Measurements from ENCODE around the gene TMEM225.
"Not testable (repeated sequence)": the region's sequence is repeated elsewhere in the genome, so short reads cannot be mapped to it uniquely, and the experiment has no call there.

The TMEM225 gene, protein sequence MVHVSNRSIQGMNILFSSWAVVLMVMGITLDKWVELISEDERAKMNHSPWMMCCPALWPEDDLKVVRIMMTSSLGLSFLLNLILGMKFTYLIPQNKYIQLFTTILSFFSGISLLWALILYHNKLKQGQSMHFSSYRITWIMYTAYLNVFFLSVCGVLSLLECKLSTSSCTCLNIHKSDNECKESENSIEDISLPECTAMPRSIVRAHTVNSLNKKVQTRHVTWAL

DNA sequence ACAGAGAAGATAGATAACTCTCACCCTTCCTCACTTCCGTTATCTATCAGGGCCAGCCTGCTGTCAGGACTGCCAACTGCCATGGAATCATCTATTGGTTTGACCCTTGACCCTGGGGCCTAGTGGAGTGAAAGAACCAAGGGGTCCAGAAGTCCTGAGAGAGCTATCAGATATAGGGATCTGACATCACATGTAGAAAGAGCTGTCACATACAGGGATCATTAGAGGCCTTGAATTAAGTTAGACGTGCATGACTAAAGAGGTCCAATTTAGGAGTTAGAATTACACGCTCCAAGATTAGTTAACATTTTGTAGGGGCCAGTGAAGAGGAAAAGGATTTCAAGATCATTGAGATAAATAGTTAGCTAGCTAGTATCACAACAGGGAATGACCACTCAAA is at the start of gene TMEM225:
TMEM225 (minus strand) TSS at position 101 of the 400 bp plus-strand sequence. CDS start 245 bp downstream, outside the sequence.
- H3K36me3 ChIP-seq (ENCODE audit: insufficient read depth, low read length), result no peaks in the 10 kb centered on the region
- H3K9me3 ChIP-seq (ENCODE audit: low read length), result no peaks in the 10 kb centered on the region
- no peaks in the 10 kb centered on the region for H3K4me1 ChIP-seq (ENCODE audit: insufficient read depth, low read length)
- H3K9ac ChIP-seq (ENCODE audit: low read length), result no peak within 1 kb of the TSS
- H3K27me3 ChIP-seq (ENCODE audit: control insufficient read depth in 1 of 2, insufficient read depth in 2 of 2, low read length in 2 of 2), result no peaks in the 10 kb centered on the region
- H3K4me3 ChIP-seq (ENCODE audit: low read depth in 1 of 2, low read length in 2 of 2), result no peak within 1 kb of the TSS
- H3K27ac ChIP-seq (ENCODE audit: low read depth, low read length), result no peak within 1 kb of the TSS

DNA sequence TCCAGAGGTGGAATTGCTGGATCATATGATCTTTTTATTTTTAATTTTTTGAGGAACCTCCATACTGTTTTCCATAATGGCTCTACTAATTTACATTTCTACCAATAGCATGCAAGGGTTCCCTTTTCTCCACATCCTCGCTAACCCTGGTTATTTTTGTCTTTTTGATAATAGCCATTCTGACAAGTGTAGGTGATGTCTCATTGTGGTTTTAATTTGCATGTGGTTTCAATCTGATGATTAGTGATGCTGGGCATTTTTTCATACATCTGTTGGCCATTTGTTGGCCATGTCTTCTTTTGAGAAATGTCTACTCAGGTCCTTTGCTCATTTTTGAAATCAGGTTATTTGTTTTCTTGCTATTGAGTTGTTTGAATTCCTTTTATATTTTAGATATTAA is 38.6 kb upstream of the TMEM225 start:
- no peak overlapping the region for H3K27ac ChIP-seq (ENCODE audit: low read depth, low read length)
- no peaks in the 10 kb centered on the region for H3K36me3 ChIP-seq (ENCODE audit: insufficient read depth, low read length)
- H3K4me1 ChIP-seq (ENCODE audit: insufficient read depth, low read length), result no peaks in the 10 kb centered on the region
- no peaks in the 10 kb centered on the region for H3K27me3 ChIP-seq (ENCODE audit: control insufficient read depth in 1 of 2, insufficient read depth in 2 of 2, low read length in 2 of 2)
- no peak overlapping the region for H3K9ac ChIP-seq (ENCODE audit: low read length)
- H3K4me3 ChIP-seq (ENCODE audit: low read depth in 1 of 2, low read length in 2 of 2), result no peak overlapping the region
- H3K9me3 ChIP-seq (ENCODE audit: low read length), result no peaks in the 10 kb centered on the region

DNA sequence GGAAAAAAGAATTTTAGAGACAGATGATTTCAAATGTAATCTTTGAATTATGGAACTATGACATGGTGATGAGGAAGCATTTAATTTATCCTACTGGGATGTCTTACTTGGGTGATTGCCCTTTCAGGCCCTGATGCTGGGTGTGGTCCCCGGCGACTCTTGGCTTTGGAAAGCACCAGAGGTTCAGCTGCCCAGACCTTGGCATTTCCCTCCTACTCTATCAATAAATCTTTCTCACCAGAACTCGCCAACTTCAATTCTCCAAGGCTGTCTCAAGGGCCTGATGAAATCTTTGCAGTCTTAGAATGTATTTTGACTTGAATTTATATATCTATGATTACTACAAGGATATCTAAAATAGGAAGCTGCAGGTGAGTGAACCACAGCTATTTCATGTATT is 35.5 kb upstream of the TMEM225 start:
- H3K36me3 ChIP-seq (ENCODE audit: insufficient read depth, low read length), result no peaks in the 10 kb centered on the region
- H3K27me3 ChIP-seq (ENCODE audit: control insufficient read depth in 1 of 2, insufficient read depth in 2 of 2, low read length in 2 of 2), result no peaks in the 10 kb centered on the region
- H3K27ac ChIP-seq (ENCODE audit: low read depth, low read length), result no peak overlapping the region
- no peak overlapping the region for H3K9ac ChIP-seq (ENCODE audit: low read length)
- no peak overlapping the region for H3K4me3 ChIP-seq (ENCODE audit: low read depth in 1 of 2, low read length in 2 of 2)
- no peaks in the 10 kb centered on the region for H3K9me3 ChIP-seq (ENCODE audit: low read length)
- no peaks in the 10 kb centered on the region for H3K4me1 ChIP-seq (ENCODE audit: insufficient read depth, low read length)

DNA sequence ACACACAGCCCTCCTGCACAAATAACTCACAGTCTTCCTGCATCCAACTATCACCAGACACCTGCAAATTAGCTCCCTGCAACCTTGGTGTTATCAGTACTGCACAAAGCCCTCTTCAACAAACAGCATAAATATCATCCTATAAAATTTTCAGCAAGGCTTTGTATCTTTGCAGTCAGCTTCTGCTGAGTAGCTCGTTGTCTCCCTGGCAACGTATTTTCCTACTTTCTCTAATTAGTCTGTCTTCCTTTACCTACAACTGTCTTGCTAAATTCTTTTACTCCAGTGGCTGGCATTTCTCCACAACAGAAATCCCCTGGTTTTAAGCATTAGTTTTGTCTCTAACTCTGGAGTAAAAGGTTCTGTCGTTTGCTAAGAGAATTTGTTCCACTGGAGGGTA is 20.4 kb upstream of the TMEM225 start:
- H3K4me1 ChIP-seq (ENCODE audit: insufficient read depth, low read length), result no peaks in the 10 kb centered on the region
- no peaks in the 10 kb centered on the region for H3K36me3 ChIP-seq (ENCODE audit: insufficient read depth, low read length)
- H3K27ac ChIP-seq (ENCODE audit: low read depth, low read length), result no peak overlapping the region
- H3K9ac ChIP-seq (ENCODE audit: low read length), result no peak overlapping the region
- no peaks in the 10 kb centered on the region for H3K9me3 ChIP-seq (ENCODE audit: low read length)
- no peak overlapping the region for H3K4me3 ChIP-seq (ENCODE audit: low read depth in 1 of 2, low read length in 2 of 2)
- no peaks in the 10 kb centered on the region for H3K27me3 ChIP-seq (ENCODE audit: control insufficient read depth in 1 of 2, insufficient read depth in 2 of 2, low read length in 2 of 2)

DNA sequence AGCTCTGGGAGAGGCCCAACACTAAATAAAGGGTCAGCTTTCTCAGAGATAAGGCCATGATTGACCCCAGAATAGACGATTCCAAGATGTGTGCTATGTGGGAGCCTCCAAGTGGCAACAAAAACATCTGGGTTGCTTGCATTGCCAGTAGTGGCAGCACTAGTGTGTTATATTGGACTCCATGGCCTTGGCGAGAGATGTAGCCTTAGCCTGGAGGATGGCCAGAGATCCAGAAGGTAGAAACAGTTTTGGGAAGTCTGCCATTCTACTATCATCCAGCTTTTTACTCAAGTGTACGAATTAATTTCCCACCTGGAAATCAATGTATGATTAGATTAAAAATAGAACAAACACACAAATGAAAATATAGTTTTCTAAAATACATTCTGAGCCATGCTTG is 19.5 kb upstream of the TMEM225 start:
- Histone ChIP-seq H3K9ac (ENCODE audit: low read length) (no peak overlapping the region), H3K36me3 (ENCODE audit: insufficient read depth, low read length) (no peaks in the 10 kb centered on the region), H3K4me3 (ENCODE audit: low read depth in 1 of 2, low read length in 2 of 2) (no peak overlapping the region), H3K27ac (ENCODE audit: low read depth, low read length) (no peak overlapping the region), H3K4me1 (ENCODE audit: insufficient read depth, low read length) (no peaks in the 10 kb centered on the region), H3K27me3 (ENCODE audit: control insufficient read depth in 1 of 2, insufficient read depth in 2 of 2, low read length in 2 of 2) (no peaks in the 10 kb centered on the region), H3K9me3 (ENCODE audit: low read length) (no peaks in the 10 kb centered on the region)

DNA sequence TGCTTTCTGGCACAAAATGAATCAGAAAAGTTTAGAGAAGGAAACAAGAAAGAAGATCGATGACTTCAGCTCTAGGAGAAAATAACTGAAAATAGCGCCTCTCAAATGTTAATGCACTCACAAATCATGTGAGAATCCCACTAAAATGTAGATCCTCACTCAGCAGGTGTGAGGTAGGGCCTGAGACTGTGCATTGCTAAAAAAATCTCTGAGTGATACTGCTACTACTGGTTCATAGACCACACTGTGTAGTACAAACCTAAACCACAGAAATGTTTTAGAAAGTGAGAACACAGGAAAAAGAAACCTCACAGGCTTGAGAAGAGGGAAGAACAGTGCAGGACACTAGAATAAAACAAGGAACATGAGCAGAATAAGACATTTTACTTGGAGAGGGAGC is 18.5 kb upstream of the TMEM225 start:
- no peak overlapping the region for H3K4me3 ChIP-seq (ENCODE audit: low read depth in 1 of 2, low read length in 2 of 2)
- no peaks in the 10 kb centered on the region for H3K36me3 ChIP-seq (ENCODE audit: insufficient read depth, low read length)
- no peak overlapping the region for H3K27ac ChIP-seq (ENCODE audit: low read depth, low read length)
- H3K9me3 ChIP-seq (ENCODE audit: low read length), result no peaks in the 10 kb centered on the region
- H3K27me3 ChIP-seq (ENCODE audit: control insufficient read depth in 1 of 2, insufficient read depth in 2 of 2, low read length in 2 of 2), result no peaks in the 10 kb centered on the region
- no peaks in the 10 kb centered on the region for H3K4me1 ChIP-seq (ENCODE audit: insufficient read depth, low read length)
- no peak overlapping the region for H3K9ac ChIP-seq (ENCODE audit: low read length)

DNA sequence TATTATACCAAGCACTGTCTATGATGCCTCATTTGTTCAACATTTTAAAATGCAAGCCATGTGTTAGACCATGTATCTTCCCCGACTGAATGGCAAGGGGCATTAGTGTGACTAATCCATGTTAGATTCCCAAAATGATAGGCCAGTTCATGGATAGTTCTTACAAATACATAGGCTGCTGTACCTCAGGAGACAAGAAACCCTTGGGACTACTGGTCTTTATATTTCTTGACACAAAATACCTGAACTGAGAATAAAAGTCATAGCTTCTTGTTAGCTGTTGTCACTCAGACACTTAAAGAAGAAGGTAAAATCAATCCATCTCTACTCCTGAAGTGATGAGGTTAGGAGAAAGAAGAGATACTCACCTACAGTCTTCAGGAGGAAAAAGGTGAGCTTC is 16.4 kb upstream of the TMEM225 start, which contains the start of gene OR8D4:
OR8D4 (plus strand) TSS at position 301 of the 400 bp plus-strand sequence. CDS start 4,265 bp downstream, outside the sequence.
- Histone ChIP-seq H3K27me3 (ENCODE audit: control insufficient read depth in 1 of 2, insufficient read depth in 2 of 2, low read length in 2 of 2) (no peaks in the 10 kb centered on the region), H3K27ac (ENCODE audit: low read depth, low read length) (no peak within 1 kb of the TSS), H3K9ac (ENCODE audit: low read length) (no peak within 1 kb of the TSS), H3K4me1 (ENCODE audit: insufficient read depth, low read length) (no peaks in the 10 kb centered on the region), H3K4me3 (ENCODE audit: low read depth in 1 of 2, low read length in 2 of 2) (no peak within 1 kb of the TSS), H3K36me3 (ENCODE audit: insufficient read depth, low read length) (no peaks in the 10 kb centered on the region), H3K9me3 (ENCODE audit: low read length) (no peaks in the 10 kb centered on the region)

DNA sequence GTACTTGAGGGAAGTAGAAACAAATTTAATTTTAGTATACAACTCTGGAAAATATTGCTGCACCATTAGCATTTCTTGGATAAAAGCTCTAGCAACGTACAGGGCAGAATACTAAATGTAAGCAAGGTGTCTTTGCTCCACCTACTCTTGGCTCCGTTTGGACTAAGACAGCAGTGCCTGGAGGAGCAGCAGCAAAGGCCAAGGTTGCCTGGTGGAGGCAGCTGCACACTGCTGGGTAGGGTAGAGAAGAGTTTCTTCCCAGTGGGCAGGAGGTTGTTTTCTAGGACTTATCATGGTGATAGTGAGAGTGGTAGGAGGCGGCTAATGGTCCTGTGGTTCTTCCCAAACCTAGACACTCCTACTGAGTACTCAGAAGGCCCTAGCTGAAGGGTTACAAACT is 14.3 kb upstream of the TMEM225 start:
- H3K4me1 ChIP-seq (ENCODE audit: insufficient read depth, low read length), result no peaks in the 10 kb centered on the region
- no peak overlapping the region for H3K27ac ChIP-seq (ENCODE audit: low read depth, low read length)
- H3K27me3 ChIP-seq (ENCODE audit: control insufficient read depth in 1 of 2, insufficient read depth in 2 of 2, low read length in 2 of 2), result no peaks in the 10 kb centered on the region
- no peak overlapping the region for H3K9ac ChIP-seq (ENCODE audit: low read length)
- no peaks in the 10 kb centered on the region for H3K9me3 ChIP-seq (ENCODE audit: low read length)
- no peaks in the 10 kb centered on the region for H3K36me3 ChIP-seq (ENCODE audit: insufficient read depth, low read length)
- no peak overlapping the region for H3K4me3 ChIP-seq (ENCODE audit: low read depth in 1 of 2, low read length in 2 of 2)

DNA sequence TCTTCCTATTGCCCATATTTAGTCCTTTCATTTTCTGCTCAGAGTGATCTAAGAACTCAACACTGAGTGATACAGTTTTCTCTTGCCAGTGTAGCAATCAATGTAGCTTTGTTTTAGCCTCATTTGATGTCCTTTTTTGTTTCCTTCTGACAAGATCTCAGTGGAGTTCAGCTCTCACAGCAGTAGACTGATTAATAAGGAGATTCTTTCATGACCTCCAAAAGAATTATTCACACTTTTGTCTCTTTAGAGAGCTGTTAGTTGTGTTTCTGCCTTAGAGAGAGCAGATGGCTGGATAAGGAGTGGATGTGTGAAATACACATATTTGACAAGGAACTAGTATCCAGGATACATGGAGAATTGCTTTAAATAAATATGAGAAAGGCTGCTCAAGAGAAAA is 6.6 kb upstream of the TMEM225 start:
- Histone ChIP-seq H3K4me3 (ENCODE audit: low read depth in 1 of 2, low read length in 2 of 2) (no peak overlapping the region), H3K9ac (ENCODE audit: low read length) (no peak overlapping the region), H3K27me3 (ENCODE audit: control insufficient read depth in 1 of 2, insufficient read depth in 2 of 2, low read length in 2 of 2) (no peaks in the 10 kb centered on the region), H3K36me3 (ENCODE audit: insufficient read depth, low read length) (no peaks in the 10 kb centered on the region), H3K4me1 (ENCODE audit: insufficient read depth, low read length) (no peaks in the 10 kb centered on the region), H3K27ac (ENCODE audit: low read depth, low read length) (no peak overlapping the region), H3K9me3 (ENCODE audit: low read length) (no peaks in the 10 kb centered on the region)

DNA sequence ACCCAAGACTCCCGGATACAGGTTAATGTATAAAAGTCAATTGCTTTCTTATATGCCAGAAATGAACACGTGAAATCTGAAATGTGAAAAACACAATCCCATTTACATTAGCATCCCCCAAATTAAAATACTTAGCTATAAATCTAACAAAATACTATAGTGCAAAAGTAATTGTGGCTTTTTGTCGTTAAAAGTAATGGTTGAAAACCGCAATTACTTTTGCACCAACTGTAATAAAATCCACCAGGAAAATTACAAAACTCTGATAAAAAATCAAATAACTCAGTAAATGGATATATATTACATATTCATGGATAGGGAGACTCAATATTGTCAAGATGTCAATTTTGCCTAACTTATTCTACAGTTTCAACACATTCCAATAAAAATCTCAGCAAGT is 4.6 kb downstream of the TMEM225 start:
- no peaks in the 10 kb centered on the region for H3K4me1 ChIP-seq (ENCODE audit: insufficient read depth, low read length)
- no peaks in the 10 kb centered on the region for H3K27me3 ChIP-seq (ENCODE audit: control insufficient read depth in 1 of 2, insufficient read depth in 2 of 2, low read length in 2 of 2)
- no peaks in the 10 kb centered on the region for H3K36me3 ChIP-seq (ENCODE audit: insufficient read depth, low read length)
- no peak overlapping the region for H3K27ac ChIP-seq (ENCODE audit: low read depth, low read length)
- no peaks in the 10 kb centered on the region for H3K9me3 ChIP-seq (ENCODE audit: low read length)
- no peak overlapping the region for H3K9ac ChIP-seq (ENCODE audit: low read length)
- no peak overlapping the region for H3K4me3 ChIP-seq (ENCODE audit: low read depth in 1 of 2, low read length in 2 of 2)

DNA sequence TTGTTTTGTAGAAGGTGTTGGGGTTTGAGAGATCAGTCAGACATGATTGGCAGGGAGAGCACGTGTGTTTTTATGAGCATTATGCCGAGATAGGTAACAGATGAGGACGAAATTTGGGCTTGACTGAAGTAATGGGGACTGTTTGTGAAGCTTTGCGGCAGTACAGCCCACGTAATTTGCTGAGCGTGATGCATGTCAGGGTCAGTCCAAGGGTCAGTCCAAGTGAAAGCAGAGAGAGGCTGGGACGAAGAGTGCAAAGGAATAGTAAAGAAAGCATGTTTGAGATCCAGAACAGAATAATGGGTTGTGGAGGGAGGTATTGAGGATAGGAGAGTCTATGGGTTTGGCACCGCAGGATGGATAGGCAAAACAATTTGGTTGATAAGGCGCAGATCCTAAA is 17.7 kb downstream of the TMEM225 start:
- H3K27ac ChIP-seq (ENCODE audit: low read depth, low read length); H3K27me3 ChIP-seq (ENCODE audit: control insufficient read depth in 1 of 2, insufficient read depth in 2 of 2, low read length in 2 of 2); H3K9me3 ChIP-seq (ENCODE audit: low read length); H3K4me1 ChIP-seq (ENCODE audit: insufficient read depth, low read length); H3K4me3 ChIP-seq (ENCODE audit: low read depth in 1 of 2, low read length in 2 of 2); H3K36me3 ChIP-seq (ENCODE audit: insufficient read depth, low read length); H3K9ac ChIP-seq (ENCODE audit: low read length): not testable (repeated sequence)

DNA sequence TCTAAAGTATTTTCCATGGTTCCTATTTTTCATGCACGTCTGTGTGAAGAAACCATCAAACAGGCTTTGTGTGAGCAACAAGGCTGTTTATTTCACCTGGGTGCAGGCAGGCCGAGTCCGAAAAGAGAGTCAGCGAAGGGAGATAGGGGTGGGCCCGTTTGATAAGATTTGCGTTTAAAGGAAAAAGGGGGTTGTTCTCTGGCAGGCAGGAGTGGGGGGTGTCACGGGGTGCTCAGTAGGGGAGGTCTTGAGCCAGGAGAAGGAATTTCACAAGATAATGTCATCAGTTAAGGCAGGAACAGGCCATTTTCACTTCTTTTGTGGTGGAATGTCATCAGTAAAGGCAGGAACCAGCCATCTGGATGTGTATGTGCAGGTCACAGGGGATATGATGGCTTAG is 20.2 kb downstream of the TMEM225 start:
- not testable (repeated sequence) for H3K4me3 ChIP-seq (ENCODE audit: low read depth in 1 of 2, low read length in 2 of 2); H3K27me3 ChIP-seq (ENCODE audit: control insufficient read depth in 1 of 2, insufficient read depth in 2 of 2, low read length in 2 of 2); H3K4me1 ChIP-seq (ENCODE audit: insufficient read depth, low read length); H3K9ac ChIP-seq (ENCODE audit: low read length); H3K9me3 ChIP-seq (ENCODE audit: low read length); H3K36me3 ChIP-seq (ENCODE audit: insufficient read depth, low read length); H3K27ac ChIP-seq (ENCODE audit: low read depth, low read length)
